ENCODE measurements around the gene COL21A1.

DNA sequence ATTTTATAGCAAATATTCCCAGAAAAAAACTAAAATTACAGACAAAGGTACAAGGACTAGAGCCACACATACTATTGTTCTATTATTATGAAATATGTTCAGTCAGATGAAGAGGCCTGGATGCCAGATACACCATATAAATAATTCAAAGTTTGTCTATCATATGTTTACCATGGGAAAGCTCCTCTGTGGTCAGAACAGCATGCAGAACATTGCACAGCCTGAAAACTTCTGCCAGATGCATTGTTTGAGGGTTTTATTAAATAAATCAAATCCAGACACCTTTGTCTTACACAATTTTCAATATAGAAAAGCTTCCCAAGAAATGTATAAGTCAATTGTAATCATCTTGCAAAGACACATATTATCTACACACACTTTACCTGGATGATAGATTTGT lies 35.0 kb upstream of the COL21A1 start:
- TF ChIP-seq, protein P1, sequence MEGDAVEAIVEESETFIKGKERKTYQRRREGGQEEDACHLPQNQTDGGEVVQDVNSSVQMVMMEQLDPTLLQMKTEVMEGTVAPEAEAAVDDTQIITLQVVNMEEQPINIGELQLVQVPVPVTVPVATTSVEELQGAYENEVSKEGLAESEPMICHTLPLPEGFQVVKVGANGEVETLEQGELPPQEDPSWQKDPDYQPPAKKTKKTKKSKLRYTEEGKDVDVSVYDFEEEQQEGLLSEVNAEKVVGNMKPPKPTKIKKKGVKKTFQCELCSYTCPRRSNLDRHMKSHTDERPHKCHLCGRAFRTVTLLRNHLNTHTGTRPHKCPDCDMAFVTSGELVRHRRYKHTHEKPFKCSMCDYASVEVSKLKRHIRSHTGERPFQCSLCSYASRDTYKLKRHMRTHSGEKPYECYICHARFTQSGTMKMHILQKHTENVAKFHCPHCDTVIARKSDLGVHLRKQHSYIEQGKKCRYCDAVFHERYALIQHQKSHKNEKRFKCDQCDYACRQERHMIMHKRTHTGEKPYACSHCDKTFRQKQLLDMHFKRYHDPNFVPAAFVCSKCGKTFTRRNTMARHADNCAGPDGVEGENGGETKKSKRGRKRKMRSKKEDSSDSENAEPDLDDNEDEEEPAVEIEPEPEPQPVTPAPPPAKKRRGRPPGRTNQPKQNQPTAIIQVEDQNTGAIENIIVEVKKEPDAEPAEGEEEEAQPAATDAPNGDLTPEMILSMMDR (IDR thresholded peaks at IDR 0.05) = no peak
- TF ChIP-seq POLR2AphosphoS5 (IDR thresholded peaks at IDR 0.05) (no peak), POLR2A (IDR thresholded peaks at IDR 0.05) (no peak), EP300 (IDR thresholded peaks at IDR 0.05) (no peak)
